Fibroblast of lung (primary cell): ENCODE measurements around the gene HOXD11.

ENCODE experiments used
- EZH2 ChIP-seq: IDR thresholded peaks from 2 replicates; pipeline ENCODE4 v1.5.1; 2012; ENCODE audit warnings: low read length, control low read depth, mild to moderate bottlenecking; ENCODE audit errors: missing control alignments
- TF ChIP-seq, protein P1 (sequence below), 2 donors: IDR thresholded peaks in 1 of 2; conservative IDR thresholded peaks in 1 of 2; 1 replicate in 1 of 2; 2 replicates in 1 of 2; pipeline ENCODE4 v1.5.1; 2011 to 2012; ENCODE audit warnings: low read length in 2 of 2, control low read depth in 1 of 2, inconsistent platforms in 1 of 2, low read depth in 1 of 2, mild to moderate bottlenecking in 1 of 2

GRCh38 chr2:176136374-176137251 lies 29.5 kb downstream of the HOXD11 start:
- TF ChIP-seq, protein P1, sequence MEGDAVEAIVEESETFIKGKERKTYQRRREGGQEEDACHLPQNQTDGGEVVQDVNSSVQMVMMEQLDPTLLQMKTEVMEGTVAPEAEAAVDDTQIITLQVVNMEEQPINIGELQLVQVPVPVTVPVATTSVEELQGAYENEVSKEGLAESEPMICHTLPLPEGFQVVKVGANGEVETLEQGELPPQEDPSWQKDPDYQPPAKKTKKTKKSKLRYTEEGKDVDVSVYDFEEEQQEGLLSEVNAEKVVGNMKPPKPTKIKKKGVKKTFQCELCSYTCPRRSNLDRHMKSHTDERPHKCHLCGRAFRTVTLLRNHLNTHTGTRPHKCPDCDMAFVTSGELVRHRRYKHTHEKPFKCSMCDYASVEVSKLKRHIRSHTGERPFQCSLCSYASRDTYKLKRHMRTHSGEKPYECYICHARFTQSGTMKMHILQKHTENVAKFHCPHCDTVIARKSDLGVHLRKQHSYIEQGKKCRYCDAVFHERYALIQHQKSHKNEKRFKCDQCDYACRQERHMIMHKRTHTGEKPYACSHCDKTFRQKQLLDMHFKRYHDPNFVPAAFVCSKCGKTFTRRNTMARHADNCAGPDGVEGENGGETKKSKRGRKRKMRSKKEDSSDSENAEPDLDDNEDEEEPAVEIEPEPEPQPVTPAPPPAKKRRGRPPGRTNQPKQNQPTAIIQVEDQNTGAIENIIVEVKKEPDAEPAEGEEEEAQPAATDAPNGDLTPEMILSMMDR (conservative IDR thresholded peaks at IDR 0.05 in 1 of 2, IDR thresholded peaks at IDR 0.05 in 1 of 2; ENCODE audit: low read depth in 1 of 2, low read length in 2 of 2), result no peak
- TF ChIP-seq EZH2, result peak; percentile 41
